Fibroblast of pulmonary artery (primary cell): Measurements from ENCODE around the gene TTC6.

Experiments
- DNase-seq: peaks from one replicate; pipeline ENCODE4 v3.0.0-alpha.2; 2010; ENCODE audit warnings: low read depth
- H3K4me3 ChIP-seq: replicated peaks from 2 replicates; pipeline ENCODE4 v1.5.1; 2011; ENCODE audit warnings: low read depth, mild to moderate bottlenecking, control low read depth, low read length, moderate library complexity
- CTCF ChIP-seq: IDR thresholded peaks from 2 replicates; pipeline ENCODE4 v1.5.1; 2011; ENCODE audit warnings: mild to moderate bottlenecking, control low read depth, low read length, inconsistent platforms; ENCODE audit errors: missing control alignments

The TTC6 gene

DNA sequence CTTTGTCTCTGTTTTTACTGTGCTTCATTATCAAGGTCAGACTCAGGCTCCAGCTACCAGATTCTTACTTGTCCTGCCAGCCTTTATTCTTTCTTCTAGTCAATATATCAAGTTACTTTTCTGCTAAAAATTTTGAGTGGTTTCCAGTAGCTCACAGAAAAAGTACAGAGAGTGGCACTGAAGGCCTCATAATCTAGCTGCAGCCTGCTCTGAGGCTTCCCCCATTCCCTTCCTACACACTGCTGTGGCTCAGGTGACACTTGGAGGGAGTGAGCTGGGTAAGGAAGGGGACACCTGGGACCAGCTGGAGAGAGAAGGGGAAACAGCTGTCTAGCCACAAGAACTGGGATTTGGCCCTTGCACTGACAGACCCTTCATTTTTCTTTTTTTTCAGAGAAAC lies 25.4 kb downstream of the TTC6 start:
- DNase-seq = no peak

DNA sequence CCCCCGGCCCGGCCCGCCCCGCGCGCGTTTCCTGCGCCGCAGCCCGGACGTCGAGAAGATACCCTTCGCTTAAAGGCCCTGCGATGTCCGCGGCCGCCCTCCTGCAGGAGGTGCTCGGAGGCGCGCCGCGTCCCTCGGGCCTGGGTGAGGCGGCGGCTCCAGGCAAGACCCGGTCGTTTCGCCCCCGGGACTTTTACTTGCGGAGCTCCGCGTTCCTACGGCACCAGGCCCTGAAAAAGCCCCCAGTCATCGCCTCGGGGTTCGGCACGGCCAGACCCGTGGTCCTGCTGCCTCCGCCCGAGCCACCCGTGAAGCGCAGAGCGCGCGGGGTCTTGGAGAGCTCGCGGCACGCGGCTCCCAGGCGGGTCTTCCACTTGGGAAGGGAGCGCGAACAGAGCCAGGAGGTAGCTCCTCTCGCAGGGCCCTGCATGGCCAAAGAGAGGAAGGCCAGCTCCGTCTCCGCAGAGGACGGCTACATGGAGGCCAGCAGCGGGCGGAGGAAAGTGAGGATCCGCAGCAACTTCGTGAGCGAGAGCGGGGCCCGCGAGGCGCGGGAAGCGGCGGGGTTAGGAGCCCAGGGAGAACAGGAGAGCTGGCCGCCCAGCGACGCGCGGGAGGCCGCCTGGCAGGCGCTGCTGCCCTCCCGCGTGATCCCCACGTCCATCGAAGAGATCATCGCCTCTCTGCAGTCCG lies 26.9 kb downstream of the TTC6 start:
- TF ChIP-seq CTCF = no peak
- DNase-seq = peak; percentile 42
- peak overlapping the region; percentile 44 for H3K4me3 ChIP-seq

More for the DNA sequence above, 25.4 kb downstream of the TTC6 start:
- TF ChIP-seq CTCF = no peak
- H3K4me3 ChIP-seq = no peak overlapping the region

- H3K4me3 ChIP-seq = no peak overlapping the region
- peak; percentile 64 for DNase-seq
These were observed 28.1 kb downstream of the TTC6 start for GRCh38 chr14:37623426-37623951.

GRCh38 chr14:37623971-37624370 lies 28.5 kb downstream of the TTC6 start:
- no peak for TF ChIP-seq CTCF
- no peak for DNase-seq

More at GRCh38 chr14:37623426-37623951, 28.1 kb downstream of the TTC6 start:
- no peak for TF ChIP-seq CTCF

DNA sequence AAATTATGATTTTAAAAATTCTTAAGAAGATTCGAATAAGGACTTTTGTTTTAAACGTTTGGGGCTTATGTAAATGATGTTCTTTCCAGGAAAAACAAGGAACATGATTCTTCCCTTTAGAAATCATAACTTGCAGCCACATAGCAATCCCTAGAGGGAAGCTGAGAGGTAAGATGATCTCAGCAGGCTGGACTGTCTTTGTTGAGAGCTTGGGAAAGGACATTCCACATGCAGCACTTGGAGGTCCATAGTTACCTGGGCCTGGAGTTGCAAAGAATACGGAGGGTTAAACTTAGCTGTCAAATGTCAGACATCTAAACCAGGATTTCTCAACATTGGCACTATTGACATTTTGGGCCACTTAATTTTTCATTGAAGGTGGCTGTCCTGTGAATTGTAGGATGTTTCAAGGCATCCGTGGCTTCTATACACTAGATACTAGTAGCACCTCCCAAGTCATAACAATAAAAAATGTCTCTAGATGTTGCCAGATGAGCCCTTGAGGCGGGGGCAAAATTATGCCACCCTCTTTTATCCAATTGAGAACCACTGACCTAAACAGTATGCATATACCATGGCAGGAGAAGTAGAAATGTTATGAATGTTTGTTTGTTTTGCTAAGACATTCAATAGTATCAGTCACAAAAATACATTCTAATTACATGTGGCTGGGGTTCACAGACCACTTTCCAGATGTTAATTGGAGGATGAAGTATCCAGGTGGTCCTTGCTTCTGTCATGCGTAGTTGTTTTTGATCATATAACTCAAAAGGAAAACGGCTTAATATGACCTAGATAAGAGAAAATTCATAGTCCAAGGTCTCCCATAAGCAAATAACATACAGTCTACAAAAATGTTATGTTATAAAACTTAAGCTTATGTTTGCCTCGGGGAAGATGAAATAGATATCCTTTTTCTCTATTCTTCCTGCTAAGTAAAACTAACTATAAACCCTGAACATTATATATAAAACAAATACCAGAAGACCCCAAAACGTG lies 30.5 kb downstream of the TTC6 start:
- DNase-seq = no peak
- H3K4me3 ChIP-seq = no peak overlapping the region
- no peak for TF ChIP-seq CTCF

More at GRCh38 chr14:37623971-37624370, 28.5 kb downstream of the TTC6 start:
- no peak overlapping the region for H3K4me3 ChIP-seq

DNA sequence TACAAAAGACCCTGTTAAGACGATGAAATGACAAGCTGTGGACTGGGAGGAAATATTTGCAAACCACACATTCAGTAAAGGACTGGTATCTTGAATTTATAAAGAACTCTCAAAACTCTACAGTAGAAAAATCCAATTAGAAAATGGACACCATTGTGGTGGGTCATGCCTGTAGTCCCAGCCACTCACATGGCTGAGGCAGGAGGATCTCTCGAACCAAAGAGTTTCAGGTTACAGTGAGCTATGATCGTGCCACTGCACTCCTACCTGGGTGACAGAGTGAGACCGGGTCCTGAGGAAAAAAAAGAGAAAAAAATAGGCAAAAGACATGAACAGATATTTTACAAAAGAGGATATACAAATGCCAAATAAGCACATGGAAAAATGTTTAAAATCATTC lies 41.9 kb downstream of the TTC6 start:
- no peak for DNase-seq
- no peak for TF ChIP-seq CTCF
- no peak overlapping the region for H3K4me3 ChIP-seq
